LoVo (cell line): ENCODE measurements around the gene SCARB1.

ENCODE experiments used
- DNase-seq: peaks from one replicate; pipeline ENCODE4 v3.0.0-alpha.2; 2016; ENCODE audit warnings: low spot score

SCARB1 gene

DNA sequence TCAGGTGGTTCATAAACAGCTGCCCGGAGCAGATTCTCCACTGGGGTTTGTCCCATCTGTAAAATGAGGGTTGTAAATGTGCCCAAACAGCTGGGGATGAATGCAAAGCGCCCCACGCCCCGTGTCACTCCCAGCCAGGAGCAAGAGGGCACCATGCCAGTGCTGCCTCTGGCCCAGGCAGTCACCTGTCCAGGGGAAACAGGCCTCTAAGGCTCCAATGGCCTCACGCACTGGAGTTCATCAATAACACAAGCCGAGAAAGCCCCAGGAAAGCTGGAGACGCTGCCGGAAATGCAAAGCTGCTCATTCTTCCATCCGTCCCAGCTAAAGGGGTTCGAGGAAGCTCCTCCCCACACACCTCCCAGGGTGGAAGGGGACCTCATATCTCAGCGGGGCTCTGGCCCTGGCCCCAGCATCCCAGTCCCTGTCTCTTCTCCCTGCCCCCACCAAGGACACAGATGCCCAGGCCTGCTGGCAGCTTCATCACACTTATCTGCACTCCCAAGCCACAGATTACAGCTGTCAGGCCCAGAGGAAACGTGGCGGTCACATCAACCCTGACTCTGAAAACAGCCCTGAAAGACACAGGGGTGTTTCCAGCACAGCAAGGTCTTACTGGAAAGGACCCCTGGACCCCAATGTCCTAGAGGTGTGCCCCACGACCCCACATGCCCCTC lies 21.5 kb downstream of the SCARB1 start:
- no peak for DNase-seq

- DNase-seq, result no peak
Measured at GRCh38 chr12:124841558-124841945, 22.1 kb downstream of the SCARB1 start.

DNA sequence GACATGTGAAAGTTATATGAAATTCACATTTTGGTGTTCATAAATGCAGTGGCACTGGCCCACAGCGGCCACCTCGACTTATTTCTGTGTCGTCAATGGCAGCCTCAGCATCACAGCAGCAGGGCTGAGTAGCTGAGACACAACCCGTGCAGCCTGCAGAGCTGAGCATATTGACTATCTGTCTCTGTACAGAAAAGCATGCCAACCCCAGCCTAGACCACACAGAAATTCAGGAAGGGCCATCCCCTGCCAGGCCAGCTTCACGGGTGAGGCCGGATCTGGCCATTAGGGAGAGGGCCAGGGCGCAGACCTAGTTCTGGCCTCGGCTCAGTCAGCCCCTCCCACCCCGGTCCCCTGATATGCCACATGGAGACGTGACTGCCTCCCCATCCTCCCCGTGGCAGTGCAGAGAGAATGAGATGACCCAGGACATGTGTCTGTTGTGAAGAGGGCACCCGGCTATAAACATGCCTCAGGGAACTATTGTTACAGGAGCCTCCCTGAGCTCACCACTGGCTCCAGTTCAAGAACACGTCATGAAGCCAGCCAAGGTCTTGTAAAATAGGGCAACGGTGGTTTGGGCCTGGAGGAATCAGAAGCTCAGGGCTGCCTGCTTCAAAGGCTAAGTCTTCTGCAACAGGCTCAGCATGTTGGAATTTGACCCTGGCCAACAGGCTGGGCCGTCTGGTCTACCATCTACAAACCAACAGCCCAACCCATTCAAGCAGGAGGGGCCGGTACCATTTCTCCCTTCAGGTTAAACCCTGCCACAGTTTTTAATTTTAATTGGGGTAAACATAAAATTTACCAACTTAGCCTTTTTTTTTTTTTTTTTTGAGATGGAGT lies 25.5 kb downstream of the SCARB1 start:
- peak; percentile 99 for DNase-seq

DNA sequence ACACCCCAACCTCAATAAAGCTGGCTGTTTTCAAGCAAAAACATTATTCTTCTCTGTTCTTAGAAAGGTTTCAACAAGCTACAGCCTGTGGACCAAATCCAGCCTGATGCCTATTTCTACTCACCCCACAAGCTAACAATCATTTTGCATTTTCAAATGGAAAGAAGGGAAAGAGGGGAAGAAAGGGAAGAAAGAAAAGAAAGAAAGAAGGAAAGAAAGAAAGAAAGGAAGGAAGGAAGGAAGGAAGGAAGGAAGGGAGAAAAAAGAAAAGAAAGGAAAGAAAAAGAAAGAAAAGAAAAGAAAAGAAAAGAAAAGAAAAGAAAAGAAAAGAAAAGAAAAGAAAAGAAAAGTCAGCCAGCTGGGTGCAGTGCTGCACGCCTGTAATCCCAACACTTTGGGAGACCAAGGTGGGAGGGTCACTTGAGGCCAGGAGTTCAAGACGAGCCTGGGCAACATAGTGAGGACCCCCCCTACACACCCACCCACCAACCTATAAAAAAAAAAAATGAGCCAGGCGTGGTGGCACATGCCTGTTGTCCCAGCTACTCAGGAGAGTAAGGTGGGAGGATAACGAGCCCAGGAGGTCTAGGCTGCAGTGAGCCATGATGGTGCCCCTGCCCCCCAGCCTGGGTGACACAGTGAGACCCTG lies 26.3 kb downstream of the SCARB1 start:
- no peak for DNase-seq

- DNase-seq, result no peak
Measured at GRCh38 chr12:124836759-124837158, 26.9 kb downstream of the SCARB1 start.

DNA sequence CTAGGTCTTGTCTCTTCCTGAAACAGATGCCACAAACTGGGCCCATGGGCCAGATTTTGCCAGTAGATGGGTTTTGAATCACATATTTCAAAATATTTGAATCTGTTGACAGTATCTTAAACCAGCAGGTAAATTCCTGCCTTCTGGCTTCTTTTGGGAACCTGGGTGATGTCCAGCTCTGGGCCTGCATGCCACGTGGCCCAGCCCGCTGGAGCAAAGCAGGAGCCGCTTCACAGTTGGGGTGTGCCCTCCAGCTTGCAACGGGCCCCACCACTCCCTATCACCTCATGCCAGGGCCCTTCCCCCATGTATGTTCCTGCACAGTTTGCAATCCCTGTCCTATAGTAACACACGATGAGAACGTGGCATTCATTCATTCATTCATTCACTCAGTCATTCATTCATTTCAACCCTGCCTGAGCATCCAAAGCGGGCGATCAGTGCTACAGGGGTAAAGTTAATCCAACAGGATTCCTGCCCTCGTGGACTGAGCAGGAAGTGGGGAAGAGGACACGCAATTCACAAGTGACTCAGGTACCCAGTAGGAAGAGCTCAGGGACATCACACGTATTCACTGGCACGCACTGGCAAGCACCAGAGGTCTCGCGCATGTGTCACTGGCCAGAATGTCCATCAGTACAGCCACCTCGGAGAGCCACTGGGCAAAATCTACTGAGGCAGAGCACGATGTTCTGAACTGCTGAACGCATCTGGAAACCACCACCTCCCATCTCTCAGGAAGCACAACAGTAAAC lies 27.8 kb downstream of the SCARB1 start:
- no peak for DNase-seq

- DNase-seq, result no peak
Measured at GRCh38 chr12:124834822-124835221, 28.8 kb downstream of the SCARB1 start.

DNA sequence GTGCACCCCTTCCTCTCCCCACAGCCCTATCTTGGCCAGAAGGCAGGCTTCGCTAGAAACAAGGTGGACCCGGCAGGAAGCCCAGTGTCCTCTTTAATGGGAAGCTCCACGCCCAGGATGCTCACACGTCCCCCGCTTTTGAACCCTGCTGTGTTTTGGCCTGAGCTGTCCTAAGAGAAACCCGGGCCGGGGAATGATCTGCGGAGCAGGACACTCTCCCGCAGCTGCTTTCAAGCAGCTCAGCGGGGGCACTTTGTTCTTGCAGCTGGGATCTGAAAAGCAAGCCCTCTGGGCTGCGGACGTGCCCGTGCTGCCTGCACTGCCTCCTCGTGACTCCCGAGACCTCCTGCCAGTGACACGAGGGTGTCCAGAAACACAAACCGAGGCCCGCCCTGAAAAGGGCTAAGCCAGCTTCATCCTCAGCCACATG lies 30.0 kb downstream of the SCARB1 start:
- DNase-seq, result no peak

- no peak for DNase-seq
Measured at GRCh38 chr12:124832856-124833255, 30.8 kb downstream of the SCARB1 start.

DNA sequence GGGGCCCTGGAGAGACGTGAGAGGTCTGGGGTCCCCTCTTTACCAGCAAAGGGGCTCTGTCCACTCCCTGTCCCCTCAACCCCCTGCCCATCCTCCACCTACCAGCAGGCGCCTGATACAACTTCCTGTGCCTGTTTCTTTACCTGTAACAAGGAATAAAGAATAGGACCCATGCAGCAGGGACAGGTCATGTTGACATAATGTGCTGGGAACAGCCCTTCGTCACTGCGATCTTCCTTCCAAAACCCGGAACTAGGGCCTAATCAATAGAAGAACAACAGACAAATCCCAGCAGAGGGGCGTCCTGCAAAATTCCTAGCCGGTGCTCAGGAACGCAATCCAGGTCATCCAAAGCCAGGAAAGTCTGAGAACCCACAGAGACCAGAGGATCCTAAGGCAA lies 32.1 kb downstream of the SCARB1 start:
- no peak for DNase-seq

DNA sequence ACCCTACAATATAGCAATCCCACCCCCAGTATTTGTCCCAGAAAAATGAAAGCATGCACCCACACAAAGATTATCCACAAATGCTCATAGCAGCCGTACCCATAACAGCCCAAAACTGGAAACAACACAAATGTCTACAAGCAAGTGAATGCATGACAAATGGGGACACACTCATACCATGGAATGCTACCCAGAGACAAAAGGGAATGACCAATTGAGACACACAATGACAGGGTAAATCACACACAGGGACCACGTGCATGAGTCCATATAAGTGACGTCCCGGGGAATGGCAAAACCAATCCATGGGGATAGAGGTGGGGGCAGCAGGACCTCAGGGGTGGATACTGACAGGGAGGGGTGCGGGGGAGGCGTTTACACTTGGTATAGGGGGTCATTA lies 33.4 kb downstream of the SCARB1 start:
- no peak for DNase-seq

GRCh38 chr12:124829708-124830304 lies 33.9 kb downstream of the SCARB1 start:
- peak; percentile 25 for DNase-seq

DNA sequence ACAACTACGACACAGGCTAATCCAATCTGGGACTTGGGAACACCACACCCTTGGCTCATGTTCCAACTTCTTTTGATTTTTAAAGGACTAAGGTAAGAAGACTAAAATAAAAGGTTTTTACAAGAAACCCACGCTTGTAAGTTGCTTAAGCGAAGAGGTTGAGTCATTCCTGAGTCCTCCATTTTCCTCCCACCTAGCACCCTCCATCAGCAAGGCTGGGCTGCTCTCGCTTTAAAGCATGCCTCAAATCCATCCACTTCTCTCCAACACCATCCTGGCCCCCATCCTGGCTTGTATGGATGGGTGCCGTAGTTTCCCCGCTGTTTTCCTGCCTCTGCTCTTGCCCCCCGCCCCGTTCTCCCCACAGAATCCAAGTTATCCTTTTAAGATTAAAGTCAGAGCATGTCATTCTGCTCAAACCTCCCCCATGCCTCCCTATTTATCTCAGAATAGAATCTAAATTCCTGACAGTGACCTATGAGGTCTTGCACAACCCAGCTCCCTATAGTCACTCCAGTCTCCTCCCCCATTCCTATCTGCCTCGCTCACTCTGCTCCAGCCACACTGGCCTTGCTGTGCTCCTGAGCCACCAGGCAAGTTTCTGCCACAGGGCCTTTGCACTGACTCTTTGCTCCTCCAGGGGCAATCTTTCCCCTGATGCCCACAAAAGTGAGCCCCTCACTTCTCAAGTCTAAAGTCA lies 34.5 kb downstream of the SCARB1 start:
- DNase-seq, result peak; percentile 64

DNA sequence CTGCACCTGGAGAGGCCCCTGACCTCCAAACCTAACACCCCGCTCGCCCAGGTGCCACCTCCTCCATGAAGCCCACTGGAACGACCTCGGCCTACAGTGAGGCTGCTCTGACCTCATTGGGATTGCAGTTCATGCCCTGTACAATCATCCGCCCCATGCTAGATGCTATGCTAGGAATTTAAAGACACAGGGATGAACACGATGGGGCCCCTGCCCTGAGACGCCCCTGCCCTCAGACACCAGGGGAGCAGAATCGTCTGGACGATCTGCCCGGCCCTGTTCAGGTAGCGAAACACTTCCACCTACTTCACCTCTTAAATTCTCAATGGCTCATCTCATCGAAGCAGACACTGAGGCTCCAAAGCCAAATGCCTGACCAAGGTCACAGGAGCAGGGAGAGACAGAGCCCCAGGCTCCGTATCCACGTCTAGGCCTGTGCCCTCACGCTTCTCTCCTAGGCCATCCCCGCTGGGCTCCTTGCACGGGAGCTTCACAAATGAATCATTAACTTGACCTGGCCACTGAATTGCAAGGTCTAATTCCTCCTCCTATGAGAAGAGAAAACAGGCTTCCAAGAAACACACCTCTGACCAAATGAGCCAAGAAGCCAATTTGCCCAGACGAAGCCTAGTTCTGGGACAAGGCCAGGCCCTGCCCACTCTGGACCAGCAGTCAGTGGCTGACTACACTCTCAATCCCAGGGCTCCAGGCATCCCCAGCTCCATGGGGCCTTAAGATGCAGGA lies 35.2 kb downstream of the SCARB1 start:
- DNase-seq, result peak; percentile 56

DNA sequence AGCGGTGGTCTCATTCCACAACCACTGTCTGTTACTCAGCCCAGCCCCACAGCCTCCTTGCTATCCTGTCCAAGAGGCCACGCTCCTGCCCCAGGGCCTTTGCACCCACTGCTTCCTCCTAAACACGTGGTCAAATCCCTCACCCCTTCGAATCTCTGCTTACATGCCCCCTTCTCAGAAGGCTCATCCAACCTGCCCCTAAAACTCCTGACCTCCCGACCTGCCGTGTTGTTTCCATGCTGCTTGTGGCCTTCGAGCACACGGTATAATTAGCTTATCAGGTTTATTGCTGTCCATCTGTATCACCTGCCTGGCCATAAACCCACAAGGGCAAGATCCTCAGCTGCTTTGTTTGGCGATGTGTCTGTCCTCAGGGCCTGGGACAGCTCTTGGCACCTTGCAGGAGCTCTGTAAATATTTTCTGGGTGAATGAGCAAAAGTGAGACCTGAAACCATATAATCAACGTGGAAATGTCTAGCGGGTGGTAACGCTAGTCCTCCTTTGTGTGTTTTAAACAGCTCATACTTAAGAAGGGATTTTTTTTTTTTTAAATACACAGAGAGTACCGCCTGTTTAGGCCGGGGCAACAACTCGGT lies 36.0 kb downstream of the SCARB1 start:
- DNase-seq, result no peak

DNA sequence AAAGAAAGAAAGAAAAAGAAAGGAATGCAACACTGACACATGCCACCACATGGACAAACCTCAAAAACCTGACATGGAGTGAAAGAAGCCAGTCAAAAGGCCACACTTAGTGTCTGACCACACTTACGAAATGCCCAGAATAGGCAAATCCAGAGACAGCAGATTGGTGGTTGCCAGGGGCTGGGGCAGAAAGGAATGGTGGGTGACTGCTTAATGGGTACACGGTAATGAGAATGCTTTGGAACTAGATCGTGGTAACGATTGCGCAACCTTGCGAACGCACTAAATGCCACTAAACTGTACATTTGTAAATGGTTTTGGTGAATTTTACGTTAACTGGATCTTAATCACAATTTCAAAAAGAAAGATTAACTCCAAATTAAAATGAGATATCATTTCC lies 39.5 kb downstream of the SCARB1 start:
- no peak for DNase-seq

DNA sequence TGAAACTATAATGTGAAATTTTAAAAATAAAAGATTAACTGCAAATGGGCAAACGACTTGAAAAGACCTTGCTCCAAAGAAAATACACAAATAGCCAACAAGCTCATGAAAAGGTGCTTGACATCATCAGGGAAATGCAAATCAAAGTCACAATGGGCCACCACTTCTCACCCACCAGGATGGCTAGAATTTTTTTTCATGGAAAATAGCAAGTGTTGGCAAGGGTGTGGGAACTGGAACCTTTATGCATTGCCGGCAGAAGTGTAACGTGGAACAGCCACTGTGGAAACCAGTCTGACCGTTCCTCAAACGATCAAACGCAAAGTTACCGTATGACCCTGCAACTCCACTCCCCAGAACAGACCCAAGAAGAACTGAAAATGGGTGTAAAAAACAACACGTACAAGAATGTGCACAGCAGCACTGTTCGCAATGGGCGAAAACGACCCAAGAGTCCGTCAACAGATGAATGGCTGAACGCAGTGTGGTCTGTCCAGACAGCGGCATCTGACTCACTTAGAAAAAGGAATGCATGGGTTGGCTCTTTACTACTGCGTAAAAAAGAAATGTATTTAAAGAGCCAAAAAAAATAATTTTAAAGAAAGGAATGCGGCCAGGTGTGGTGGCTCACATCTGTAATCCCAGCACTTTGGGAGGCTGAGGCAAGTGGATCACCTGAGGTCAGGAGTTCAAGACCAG lies 40.2 kb downstream of the SCARB1 start:
- DNase-seq, result no peak

DNA sequence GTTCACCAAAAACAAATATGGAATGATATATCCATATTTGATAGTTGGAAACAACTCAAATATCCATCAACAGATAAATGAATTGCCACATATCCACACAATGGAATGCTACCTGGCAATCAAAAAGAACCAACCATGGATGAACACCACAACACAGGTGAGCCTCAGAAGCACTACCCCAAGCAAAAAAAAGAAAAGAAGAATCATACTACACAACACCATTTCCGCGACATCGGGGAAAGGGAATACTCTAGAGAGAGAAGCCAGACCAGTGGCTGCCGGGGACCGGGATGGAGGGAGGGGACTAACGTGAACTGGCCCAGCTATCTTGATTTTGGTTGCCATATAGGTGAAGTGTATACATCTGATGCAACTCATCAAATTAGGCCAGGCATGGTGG lies 41.4 kb downstream of the SCARB1 start:
- no peak for DNase-seq
